Mesothelial cell of epicardium (in vitro differentiated cells): Measurements from ENCODE around the gene DIP2C. TPM values are rescaled to one million over a fixed set of nuclear protein-coding genes. Genes with fewer than 3 reads are reported as not detected.

ENCODE experiments used
- DNase-seq, 2 experiments: peaks; one replicate each; pipeline ENCODE4 v3.0.0; 2021; ENCODE audit warnings: low spot score in 2 of 2; ENCODE audit not compliant: unreplicated experiment in 2 of 2
- H3K27ac Mint-ChIP-seq: 2 replicates; pipeline ENCODE4 v1.8.0; 2021; ENCODE audit warnings: mixed read lengths
- H3K27me3 Mint-ChIP-seq: 2 replicates; pipeline ENCODE4 v1.8.0; 2021; ENCODE audit warnings: low read depth, mixed read lengths
- H3K36me3 Mint-ChIP-seq: 2 replicates; pipeline ENCODE4 v1.8.0; 2021; ENCODE audit warnings: mixed read lengths
- H3K4me1 Mint-ChIP-seq: 2 replicates; pipeline ENCODE4 v1.8.0; 2021; ENCODE audit warnings: mixed read lengths
- H3K4me3 Mint-ChIP-seq: 2 replicates; pipeline ENCODE4 v1.8.0; 2021; ENCODE audit warnings: mild to moderate bottlenecking, moderate library complexity, mixed read lengths
- H3K9me3 Mint-ChIP-seq: 2 replicates; pipeline ENCODE4 v1.8.0; 2021; ENCODE audit warnings: mixed read lengths
- CTCF ChIP-seq: fragments of 200-600 bp; sonication (generic); IDR thresholded peaks from one replicate; pipeline ENCODE4 v1.5.0; 2021; ENCODE audit warnings: antibody characterized with exemption; ENCODE audit not compliant: unreplicated experiment
- total RNA-seq: library from RNA; stranded (reverse); gene quantifications from 3 replicates; pipeline ENCODE4 v1.2.1, GENCODE V29; 2021

DIP2C gene
- total RNA-seq, 1 donor from 2014 or later: 30.3 TPM

GRCh38 chr10:472241-472910, 217.1 kb downstream of the DIP2C start:
- Mint-ChIP-seq H3K4me1 (peaks cover 6% of the 10 kb centered on the region), H3K36me3 (peaks cover 48% of the 10 kb centered on the region), H3K4me3 (no peak overlapping the region), H3K27me3 (no peaks in the 10 kb centered on the region), H3K9me3 (no peaks in the 10 kb centered on the region), H3K27ac (no peak overlapping the region)
- TF ChIP-seq CTCF: no peak
- no peak for DNase-seq

GRCh38 chr10:470339-471003, 219.0 kb downstream of the DIP2C start:
- H3K4me1 Mint-ChIP-seq: no peaks in the 10 kb centered on the region
- H3K27me3 Mint-ChIP-seq: no peaks in the 10 kb centered on the region
- H3K9me3 Mint-ChIP-seq: no peaks in the 10 kb centered on the region
- TF ChIP-seq CTCF: no peak
- peaks cover 48% of the 10 kb centered on the region for H3K36me3 Mint-ChIP-seq
- no peak for DNase-seq
- H3K4me3 Mint-ChIP-seq: no peak overlapping the region
- H3K27ac Mint-ChIP-seq: no peak overlapping the region

GRCh38 chr10:469947-470338, 219.5 kb downstream of the DIP2C start:
- DNase-seq: no peak
- Mint-ChIP-seq H3K4me1 (no peaks in the 10 kb centered on the region), H3K27ac (no peak overlapping the region), H3K27me3 (no peaks in the 10 kb centered on the region), H3K4me3 (no peak overlapping the region), H3K36me3 (peaks cover 46% of the 10 kb centered on the region), H3K9me3 (no peaks in the 10 kb centered on the region)
- TF ChIP-seq CTCF: no peak

- no peak overlapping the region for H3K27ac Mint-ChIP-seq
- H3K4me3 Mint-ChIP-seq: no peak overlapping the region
- no peaks in the 10 kb centered on the region for H3K27me3 Mint-ChIP-seq
- H3K36me3 Mint-ChIP-seq: peaks cover 49% of the 10 kb centered on the region
- peaks cover 4% of the 10 kb centered on the region for H3K4me1 Mint-ChIP-seq
- peaks cover 32% of the 10 kb centered on the region for H3K9me3 Mint-ChIP-seq
- no peak for TF ChIP-seq CTCF
- no peak for DNase-seq
Measured at GRCh38 chr10:459743-460142, 229.7 kb downstream of the DIP2C start.

- Mint-ChIP-seq H3K4me1 (peaks cover 6% of the 10 kb centered on the region), H3K4me3 (no peak overlapping the region), H3K27me3 (no peaks in the 10 kb centered on the region), H3K36me3 (peaks cover 37% of the 10 kb centered on the region), H3K27ac (no peak overlapping the region), H3K9me3 (peaks cover 21% of the 10 kb centered on the region)
- TF ChIP-seq CTCF: no peak
- no peak for DNase-seq
Measured at GRCh38 chr10:458421-458851, 231.0 kb downstream of the DIP2C start.
